ENCODE data around the gene CPPED1. TPM values are rescaled to one million over a fixed set of nuclear protein-coding genes. Genes with fewer than 3 reads are reported as not detected.

The CPPED1 gene
- total RNA-seq (2021; ENCODE audit: unreplicated experiment): 8.1 TPM
- polyA plus RNA-seq (2012): 4.8 and 6.0 TPM in 2 replicates
- percentile 46 among the genes with signal in this experiment for Bru-seq, nascent RNA
- percentile 42 among the genes with signal in this experiment for BruChase-seq, experiment 1, labeled RNA remaining after a 6-hour chase
- BruChase-seq, experiment 2, labeled RNA remaining after a 2-hour chase: percentile 40 among the genes with signal in this experiment
- long read RNA-seq, full-length matches to known transcripts: 26 of 29 reads
- long read RNA-seq, partial matches to known transcripts: 0 of 29 reads
- long read RNA-seq, other reads (novel, unspliced or antisense): 3 of 29 reads

- CTCF ChIA-PET: interaction anchor here (1.0 kb wide), 1 partner anchor 229 kb away, joined by 3 read pairs; no protein-coding TSS in a partner anchor
- peak; percentile 83 for DNase-seq (ENCODE audit: low read depth, low spot score)
- Histone ChIP-seq H3K36me3 (ENCODE audit: control insufficient read depth in 1 of 2, insufficient read depth in 2 of 2, low read length in 2 of 2) (no peaks in the 10 kb centered on the region), H3K9ac (ENCODE audit: low read length) (peak within 1 kb of the TSS; percentile 76), H2AFZ (ENCODE audit: low read depth, low read length, poor library complexity, severe bottlenecking) (peak within 1 kb of the TSS; percentile 31), H3K4me3 (replicated peaks in 1 of 2; ENCODE audit: low read depth in 1 of 2, low read length in 2 of 2) (peak within 1 kb of the TSS; percentile 93 to 97), H3K27me3 (ENCODE audit: insufficient read depth, low read length) (no peaks in the 10 kb centered on the region), H4K20me1 (ENCODE audit: insufficient read depth) (no peaks in the 10 kb centered on the region), H3K9me3 (ENCODE audit: control insufficient read depth in 1 of 2, insufficient read depth in 1 of 2, low read depth in 1 of 2, low read length in 2 of 2) (no peaks in the 10 kb centered on the region), H3K4me2 (ENCODE audit: low read length) (peak within 1 kb of the TSS; percentile 94), H3K4me1 (ENCODE audit: control insufficient read depth in 1 of 2, insufficient read depth in 2 of 2, low read length in 2 of 2) (peaks cover 10 to 23% of the 10 kb centered on the region in 2 experiments; a peak in 3 of 4 replicates), H3K27ac (ENCODE audit: low read depth, low read length) (peak within 1 kb of the TSS; percentile 75), H3K9me2 (ENCODE audit: insufficient read depth) (no peaks in the 10 kb centered on the region), H3K79me2 (ENCODE audit: insufficient read depth, low read length) (peaks cover 8% of the 10 kb centered on the region)
- BruUV-seq (replicated peaks): TSS peak; percentile 80
- intact Hi-C loops (cut with micrococcal nuclease): loop anchor here (2.0 to 5.0 kb wide), 2 partner anchors 191 to 231 kb away; no protein-coding TSS in a partner anchor
- POLR2A ChIA-PET: interaction anchor here (1.2 kb wide), 1 partner anchor 20 kb away, joined by 4 read pairs; no protein-coding TSS in a partner anchor
- RAD21 ChIA-PET (ENCODE audit: low non-redundant PET in 1 of 2, low total read pairs in 2 of 2, uncharacterized antibody in 2 of 2, unreplicated experiment in 2 of 2): no interaction called here
- ATAC-seq: peak; percentile 91
- TF ChIP-seq RAD21 (IDR thresholded peaks at IDR 0.05; ENCODE audit: low read depth) (no peak), REST (IDR thresholded peaks at IDR 0.05; ENCODE audit: low read depth) (no peak), ZNF274 (IDR thresholded peaks at IDR 0.05; ENCODE audit: low read depth, low read length) (no peak), EGR1 (IDR thresholded peaks at IDR 0.05; ENCODE audit: low read depth) (peak; percentile 98), CBX3 (IDR thresholded peaks at IDR 0.05; ENCODE audit: low read depth) (peak; percentile 79), FOSL1 (IDR thresholded peaks at IDR 0.05; ENCODE audit: low read depth) (0 out of 2 replicates have a peak, but pooled peaks have one; percentile 11), JUND (IDR thresholded peaks at IDR 0.05) (no peak; the same call in 1 of the 2 replicates), ZBTB33 (IDR thresholded peaks at IDR 0.05; ENCODE audit: extremely low read depth, insufficient replicate concordance, low read length) (no peak), SRF (IDR thresholded peaks at IDR 0.05; ENCODE audit: low read depth) (peak; percentile 95), CEBPB (IDR thresholded peaks at IDR 0.05; ENCODE audit: low read depth) (no peak), POLR2AphosphoS5 (IDR thresholded peaks at IDR 0.05; ENCODE audit: low read depth, low read length) (peak; percentile 91), ZFX (IDR thresholded peaks at IDR 0.05) (peak; percentile 77), ATF3 (IDR thresholded peaks at IDR 0.05) (no peak), YY1 (IDR thresholded peaks at IDR 0.05; ENCODE audit: extremely low read depth, insufficient replicate concordance, low read depth, low read length) (peak; percentile 98), EZH2 (IDR thresholded peaks at IDR 0.05) (no peak), POLR2A (IDR thresholded peaks at IDR 0.05; ENCODE audit: borderline replicate concordance, extremely low read depth, insufficient read depth, insufficient read length) (peak; percentile 86), TCF7L2 (IDR thresholded peaks at IDR 0.05; ENCODE audit: borderline replicate concordance, extremely low read depth, insufficient read depth, insufficient read length) (peak; percentile 92), EZH2phosphoT487 (IDR thresholded peaks at IDR 0.05; ENCODE audit: borderline replicate concordance) (no peak)
Observed at GRCh38 chr16:12803203-12804093, at the start of gene CPPED1. Gene CPPED1 (minus strand): TSS chr16:12803887. CDS start chr16:12803776, 111 bp downstream.
